CD4-positive, CD25-positive, alpha-beta regulatory T cell (primary cell): ENCODE results near the gene MRPL22. TPM values are rescaled to one million over a fixed set of nuclear protein-coding genes. Genes with fewer than 3 reads are reported as not detected.
"Not testable (repeated sequence)": the region's sequence is repeated elsewhere in the genome, so short reads cannot be mapped to it uniquely, and the experiment has no call there.

Source experiments
- ATAC-seq, 2 donors: fragments of 150-1000 bp; cut with Tn5 transposase; one replicate each; pipeline ENCODE4 v1.10.0; 2021; ENCODE audit warnings: low read depth in 2 of 2, moderate number of reproducible peaks in 2 of 2, moderate library complexity in 1 of 2
- DNase-seq, 3 donors: peaks; one replicate each; pipeline versions ENCODE4 v3.0.0 to v3.0.0-alpha.2; 2012 to 2022; ENCODE audit warnings: mixed read lengths in 1 of 3
- H3K27ac ChIP-seq: one replicate; pipeline ENCODE4 v1.7.0; 2013; ENCODE audit warnings: mild to moderate bottlenecking, low read length; ENCODE audit not compliant: insufficient read depth, poor library complexity, severe bottlenecking
- H3K27me3 ChIP-seq: one replicate; pipeline ENCODE4 v1.7.0; 2013; ENCODE audit warnings: low read length; ENCODE audit not compliant: control insufficient read depth, insufficient read depth
- H3K36me3 ChIP-seq: one replicate; pipeline ENCODE4 v1.7.0; 2013; ENCODE audit warnings: mild to moderate bottlenecking, low read length, moderate library complexity; ENCODE audit not compliant: control insufficient read depth, insufficient read depth
- H3K4me1 ChIP-seq: 2 replicates; pipeline ENCODE4 v1.7.0; 2013; ENCODE audit warnings: mild to moderate bottlenecking, low read length; ENCODE audit not compliant: insufficient read depth, control insufficient read depth, poor library complexity, severe bottlenecking
- H3K4me3 ChIP-seq: one replicate; pipeline ENCODE4 v1.7.0; 2013; ENCODE audit warnings: low read depth, mild to moderate bottlenecking, low read length, moderate library complexity
- H3K9me3 ChIP-seq, 2 experiments: 1 replicate in 1 of 2; 2 replicates in 1 of 2; pipeline ENCODE4 v1.7.0; 2013; ENCODE audit warnings: low read length in 2 of 2, mild to moderate bottlenecking in 1 of 2, moderate library complexity in 1 of 2; ENCODE audit not compliant: control insufficient read depth in 2 of 2
- H3K27ac Mint-ChIP-seq, 3 donors: one replicate each; pipeline ENCODE4 v1.8.0; 2020 to 2022; ENCODE audit warnings: mild to moderate bottlenecking in 3 of 3, mixed read lengths in 3 of 3, moderate library complexity in 2 of 3
- H3K27me3 Mint-ChIP-seq: one replicate; pipeline ENCODE4 v1.8.0; 2022; ENCODE audit warnings: mild to moderate bottlenecking, mixed read lengths
- H3K36me3 Mint-ChIP-seq: one replicate; pipeline ENCODE4 v1.8.0; 2020; ENCODE audit warnings: mixed read lengths
- H3K4me1 Mint-ChIP-seq, 4 donors: one replicate each; pipeline ENCODE4 v1.8.0; 2020 to 2022; ENCODE audit warnings: mixed read lengths in 4 of 4, mild to moderate bottlenecking in 1 of 4
- H3K4me3 Mint-ChIP-seq, 4 donors: one replicate each; pipeline ENCODE4 v1.8.0; 2020 to 2022; ENCODE audit warnings: mild to moderate bottlenecking in 4 of 4, mixed read lengths in 4 of 4, moderate library complexity in 3 of 4
- H3K9me3 Mint-ChIP-seq, 7 donors: one replicate each; pipeline ENCODE4 v1.8.0; 2020 to 2022; ENCODE audit warnings: mixed read lengths in 7 of 7, mild to moderate bottlenecking in 3 of 7, moderate library complexity in 2 of 7
- polyA plus RNA-seq, 4 donors: library from polyadenylated mRNA; unstranded; fragments of 300-500 nt; fragmentation: Illumina TruSeq; gene quantifications; one replicate each; pipeline ENCODE4 v1.2.3, GENCODE V29; 2021
- total RNA-seq: library from RNA; stranded (reverse); gene quantifications from one replicate; pipeline ENCODE4 v1.2.3, GENCODE V29; 2022

MRPL22 gene
- total and polyA plus RNA-seq, 5 donors from 2014 or later: 22.8 to 138 (median 108) TPM

DNA sequence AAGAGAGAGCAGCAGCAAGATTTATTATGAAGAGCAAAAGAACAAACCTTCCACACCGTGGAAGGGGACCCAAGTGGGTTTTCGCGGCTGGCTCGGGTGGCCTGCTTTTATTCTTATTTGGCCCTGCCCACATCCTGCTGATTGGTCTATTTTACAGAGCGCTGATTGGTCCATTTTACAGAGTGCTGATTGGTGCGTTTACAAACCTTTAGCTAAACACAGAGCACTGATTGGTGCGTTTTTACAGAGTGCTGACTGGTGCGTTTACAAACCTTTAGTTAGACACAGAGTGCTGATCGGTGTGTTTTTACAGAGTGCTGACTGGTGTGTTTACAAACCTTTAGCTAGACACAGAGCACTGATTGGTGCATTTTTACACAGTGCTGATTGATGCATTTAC is 35.2 kb downstream of the MRPL22 start:
- not testable (repeated sequence) for H3K4me3 Mint-ChIP-seq, H3K36me3 ChIP-seq, H3K9me3 ChIP-seq, DNase-seq, H3K36me3 Mint-ChIP-seq, H3K27ac ChIP-seq, H3K27me3 Mint-ChIP-seq, H3K27me3 ChIP-seq, ATAC-seq, H3K4me1 Mint-ChIP-seq, H3K4me1 ChIP-seq, H3K9me3 Mint-ChIP-seq, H3K27ac Mint-ChIP-seq, H3K4me3 ChIP-seq

DNA sequence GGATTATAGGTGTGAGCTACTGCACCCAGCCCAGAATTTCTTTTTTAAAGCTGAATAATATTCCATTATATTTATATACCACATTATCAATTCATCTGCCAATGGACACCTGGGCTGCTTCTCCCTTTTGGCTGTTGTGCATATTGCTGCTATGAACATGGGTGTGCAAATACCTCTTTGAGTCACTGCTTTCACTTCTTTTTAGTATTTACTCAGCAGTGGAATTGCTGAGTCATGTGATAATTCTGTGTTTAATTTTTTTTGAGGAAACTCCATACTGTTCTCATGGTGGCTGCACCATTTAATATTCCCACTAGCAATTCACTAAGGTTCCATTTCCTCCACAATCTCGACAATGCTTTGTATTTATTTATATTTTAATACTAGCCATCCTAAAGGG is 36.5 kb downstream of the MRPL22 start:
- Histone ChIP-seq H3K27ac (no peak overlapping the region), H3K36me3 (no peaks in the 10 kb centered on the region), H3K27me3 (no peaks in the 10 kb centered on the region), H3K4me3 (no peak overlapping the region), H3K4me1 (no peaks in the 10 kb centered on the region), H3K9me3 (no peaks in the 10 kb centered on the region)
- DNase-seq (no peak), ATAC-seq (no peak)
- H3K27me3 Mint-ChIP-seq: no peaks in the 10 kb centered on the region
- H3K27ac Mint-ChIP-seq: no peak overlapping the region
- H3K4me3 Mint-ChIP-seq: no peak overlapping the region
- no peaks in the 10 kb centered on the region for H3K4me1 Mint-ChIP-seq
- no peaks in the 10 kb centered on the region for H3K9me3 Mint-ChIP-seq
- H3K36me3 Mint-ChIP-seq: peaks cover 7% of the 10 kb centered on the region

DNA sequence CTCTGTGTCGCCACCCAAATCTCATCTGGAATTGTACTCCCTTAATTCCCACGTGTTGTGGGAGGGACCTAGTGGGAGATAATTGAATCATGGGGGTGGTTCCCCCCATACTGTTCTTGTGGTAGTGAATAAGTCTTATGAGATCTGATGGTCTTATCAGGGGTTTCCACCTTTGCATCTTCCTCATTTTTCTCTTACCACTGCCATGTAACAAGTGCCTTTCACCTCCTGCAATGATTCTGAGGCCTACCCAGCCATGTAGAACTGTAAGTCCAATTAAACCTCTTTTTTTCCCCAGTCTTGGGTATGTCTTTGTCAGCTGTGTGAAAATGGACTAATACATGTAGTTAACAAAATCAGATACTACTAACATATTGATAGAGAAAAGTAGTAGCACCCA is 37.4 kb downstream of the MRPL22 start:
- H3K9me3 ChIP-seq, H3K27ac ChIP-seq, H3K4me3 Mint-ChIP-seq, H3K27ac Mint-ChIP-seq, H3K4me3 ChIP-seq, ATAC-seq, H3K4me1 ChIP-seq, H3K36me3 ChIP-seq, DNase-seq, H3K27me3 Mint-ChIP-seq, H3K4me1 Mint-ChIP-seq, H3K27me3 ChIP-seq, H3K36me3 Mint-ChIP-seq, H3K9me3 Mint-ChIP-seq: not testable (repeated sequence)

- Histone ChIP-seq H3K4me1 (no peaks in the 10 kb centered on the region), H3K36me3 (no peaks in the 10 kb centered on the region), H3K9me3 (no peaks in the 10 kb centered on the region), H3K27ac (no peak overlapping the region), H3K4me3 (no peak overlapping the region), H3K27me3 (peaks cover 6% of the 10 kb centered on the region)
- Mint-ChIP-seq H3K36me3 (no peaks in the 10 kb centered on the region), H3K9me3 (no peaks in the 10 kb centered on the region), H3K27me3 (peaks cover 34% of the 10 kb centered on the region), H3K4me3 (no peak overlapping the region), H3K27ac (no peak overlapping the region), H3K4me1 (no peaks in the 10 kb centered on the region)
- ATAC-seq: no peak
- no peak for DNase-seq
These were observed 44.2 kb downstream of the MRPL22 start for GRCh38 chr5:154984946-154985516.

DNA sequence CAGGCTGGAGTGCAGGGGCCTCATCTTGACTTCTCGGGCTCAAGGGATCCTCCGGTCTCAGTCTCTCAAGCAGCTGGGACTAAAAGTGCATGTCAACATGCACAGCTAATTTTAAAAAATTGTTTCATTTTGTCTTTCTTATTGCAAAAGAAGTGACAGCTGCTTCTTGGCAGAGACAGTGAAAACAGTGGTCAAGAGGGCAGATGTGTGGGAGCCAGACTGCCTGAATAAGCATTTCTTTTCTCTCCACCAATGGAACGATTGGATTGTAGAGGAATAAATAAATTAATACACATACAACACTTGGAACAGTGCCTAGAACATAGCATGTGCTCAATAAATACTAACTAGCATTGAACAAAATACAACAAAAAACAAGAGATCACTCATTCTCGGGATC is 45.3 kb downstream of the MRPL22 start:
- no peaks in the 10 kb centered on the region for H3K9me3 Mint-ChIP-seq
- no peak overlapping the region for H3K4me3 Mint-ChIP-seq
- Histone ChIP-seq H3K4me1 (no peaks in the 10 kb centered on the region), H3K9me3 (no peaks in the 10 kb centered on the region), H3K27me3 (peaks cover 6% of the 10 kb centered on the region), H3K27ac (no peak overlapping the region), H3K36me3 (no peaks in the 10 kb centered on the region), H3K4me3 (no peak overlapping the region)
- no peaks in the 10 kb centered on the region for H3K4me1 Mint-ChIP-seq
- H3K27ac Mint-ChIP-seq: no peak overlapping the region
- H3K27me3 Mint-ChIP-seq: peaks cover 34% of the 10 kb centered on the region
- no peak for DNase-seq
- no peak for ATAC-seq
- H3K36me3 Mint-ChIP-seq: no peaks in the 10 kb centered on the region

GRCh38 chr5:154989626-154990025 is 48.8 kb downstream of the MRPL22 start:
- no peaks in the 10 kb centered on the region for H3K4me1 Mint-ChIP-seq
- Histone ChIP-seq H3K36me3 (no peaks in the 10 kb centered on the region), H3K27ac (no peak overlapping the region), H3K9me3 (no peaks in the 10 kb centered on the region), H3K4me3 (no peak overlapping the region), H3K4me1 (no peaks in the 10 kb centered on the region), H3K27me3 (peaks cover 6% of the 10 kb centered on the region)
- no peak for DNase-seq
- peaks cover 0 to 4% (median 0%) of the 10 kb centered on the region in 7 donors for H3K9me3 Mint-ChIP-seq
- H3K4me3 Mint-ChIP-seq: no peak overlapping the region
- no peak overlapping the region for H3K27ac Mint-ChIP-seq
- no peak for ATAC-seq
- peaks cover 35% of the 10 kb centered on the region for H3K27me3 Mint-ChIP-seq
- H3K36me3 Mint-ChIP-seq: no peaks in the 10 kb centered on the region

DNA sequence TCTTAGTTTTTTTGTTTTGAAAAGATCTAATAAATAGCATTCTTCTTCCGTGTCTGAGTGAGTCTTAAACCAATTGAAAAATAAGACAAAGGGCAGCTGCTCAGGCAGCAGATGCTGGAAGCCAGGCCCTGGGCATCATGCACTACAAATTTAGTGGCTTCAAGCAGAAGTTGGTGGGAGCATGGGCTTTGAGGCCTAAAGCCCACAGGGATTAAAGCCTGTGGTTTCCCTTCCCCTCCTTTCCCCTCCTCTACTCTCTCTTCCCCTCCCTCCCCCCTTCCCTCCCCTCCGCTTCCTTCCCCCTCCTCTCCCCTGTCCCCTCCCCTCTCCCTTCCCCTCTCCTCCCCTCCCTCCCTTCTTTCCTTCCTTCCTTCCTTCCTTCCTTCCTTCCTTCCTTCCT is 52.6 kb downstream of the MRPL22 start:
- Histone ChIP-seq H3K36me3 (no peaks in the 10 kb centered on the region), H3K27me3 (peaks cover 2% of the 10 kb centered on the region), H3K27ac (no peak overlapping the region), H3K4me1 (no peaks in the 10 kb centered on the region), H3K9me3 (no peaks in the 10 kb centered on the region), H3K4me3 (no peak overlapping the region)
- Mint-ChIP-seq H3K4me3 (no peak overlapping the region), H3K9me3 (peaks cover 0 to 4% (median 0%) of the 10 kb centered on the region in 7 donors), H3K27me3 (peaks cover 19% of the 10 kb centered on the region), H3K36me3 (no peaks in the 10 kb centered on the region), H3K27ac (no peak overlapping the region), H3K4me1 (no peaks in the 10 kb centered on the region)
- DNase-seq (no peak), ATAC-seq (no peak)

DNA sequence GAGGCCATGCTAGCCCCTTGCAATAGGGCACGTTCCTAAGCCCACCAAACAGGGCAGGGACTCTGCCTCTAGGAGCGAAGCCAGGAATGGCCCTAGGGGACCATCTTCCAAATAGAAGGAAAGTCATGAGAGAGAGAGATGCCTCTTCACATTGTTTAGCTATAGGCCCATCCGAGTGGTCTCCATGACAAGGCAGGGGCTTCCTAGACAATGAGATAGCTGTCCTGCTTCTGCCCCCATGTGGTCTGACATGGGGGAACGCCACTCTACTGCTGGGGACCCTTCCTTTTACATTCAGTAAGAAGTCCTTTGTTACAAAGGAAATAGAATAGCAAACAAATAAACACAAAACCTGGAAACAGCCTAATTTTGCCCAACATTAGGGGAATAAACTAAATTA is 54.8 kb downstream of the MRPL22 start:
- no peaks in the 10 kb centered on the region for H3K36me3 ChIP-seq
- peaks cover 0 to 6% (median 0%) of the 10 kb centered on the region in 7 donors for H3K9me3 Mint-ChIP-seq
- no peak overlapping the region for H3K27ac Mint-ChIP-seq
- H3K4me3 ChIP-seq: no peak overlapping the region
- no peak for ATAC-seq
- H3K4me1 Mint-ChIP-seq: no peaks in the 10 kb centered on the region
- DNase-seq: no peak
- peaks cover 11% of the 10 kb centered on the region for H3K27me3 Mint-ChIP-seq
- H3K36me3 Mint-ChIP-seq: no peaks in the 10 kb centered on the region
- no peaks in the 10 kb centered on the region for H3K4me1 ChIP-seq
- no peak overlapping the region for H3K27ac ChIP-seq
- H3K27me3 ChIP-seq: peaks cover 2% of the 10 kb centered on the region
- H3K9me3 ChIP-seq: no peaks in the 10 kb centered on the region
- no peak overlapping the region for H3K4me3 Mint-ChIP-seq
